A549 (cell line): Measurements from ENCODE around the gene PRKAG2. TPM values are rescaled to one million over a fixed set of nuclear protein-coding genes. Genes with fewer than 3 reads are reported as not detected.

ENCODE experiments used
- ATAC-seq, 2 experiments: fragments of 200-7000 bp in 1 of 2; fragments of >200 bp in 1 of 2; cut with Nextera tagmentation in 1 of 2; cut with Tn5 transposase in 1 of 2; 3 replicates each; pipeline versions ENCODE4 v1.8.0 to v1.9.1; 2018 to 2020; ENCODE audit warnings: mild to moderate bottlenecking in 1 of 2, moderate library complexity in 1 of 2
- CTCF ChIA-PET: fragments of 300-600 bp; sonication (Branson Sonifier 250); formaldehyde crosslinking; extraction: SDS; loops from one replicate; lab custom pipeline; 2021; ENCODE audit warnings: antibody characterized with exemption, inconsistent platforms; lab: Yijun Ruan, JAX
- POLR2A ChIA-PET: fragments of 350-600 bp; formaldehyde crosslinking; extraction: SDS; loops from one replicate; lab custom pipeline; 2021; ENCODE audit warnings: antibody characterized with exemption, inconsistent platforms; lab: Yijun Ruan, JAX
- DNase-seq, 2 experiments: peaks; one replicate each; pipeline versions ENCODE4 v3.0.0 to v3.0.0-alpha.2; 2011 to 2016; ENCODE audit warnings: low read depth in 1 of 2, low spot score in 1 of 2
- FAIRE-seq: peaks from 2 replicates; lab custom pipeline; 2011; peaks lifted over from hg19 to GRCh38; lab: Jason Lieb, UNC
- H3K27ac ChIP-seq, 2 experiments: fragments of >200 bp; sonication (Bioruptor Twin); formaldehyde crosslinking; 3 replicates each; pipeline ENCODE4 v1.5.1; 2016 to 2017
- H3K4me1 ChIP-seq: fragments of >200 bp; sonication (Bioruptor Twin); formaldehyde crosslinking; 3 replicates; pipeline ENCODE4 v1.6.1; 2016
- H3K4me2 ChIP-seq: fragments of >200 bp; sonication (Bioruptor Twin); formaldehyde crosslinking; 3 replicates; pipeline ENCODE4 v1.6.1; 2016
- H3K4me3 ChIP-seq: fragments of >200 bp; sonication (Bioruptor Twin); formaldehyde crosslinking; 3 replicates; pipeline ENCODE4 v1.5.1; 2016
- H3K9me3 ChIP-seq: fragments of >200 bp; sonication (Bioruptor Twin); formaldehyde crosslinking; 3 replicates; pipeline ENCODE4 v1.6.1; 2016
- CBX8 ChIP-seq: fragments of 200-600 bp; sonication (generic); IDR thresholded peaks from 2 replicates; pipeline ENCODE4 v1.6.1; 2016
- CHD2 ChIP-seq: fragments of 150-350 bp; IDR thresholded peaks from 2 replicates; pipeline ENCODE4 v1.6.1; 2014; ENCODE audit warnings: low read length; ENCODE audit not compliant: partially characterized antibody
- CTCF ChIP-seq: fragments of >200 bp; sonication (Bioruptor Twin); formaldehyde crosslinking; IDR thresholded peaks from 3 replicates; pipeline ENCODE4 v1.5.1; 2016
- EHF ChIP-seq: fragments of 250-450 bp; sonication (Bioruptor Pico); IDR thresholded peaks from 2 replicates; pipeline ENCODE4 v1.5.0; 2020; ENCODE audit warnings: mild to moderate bottlenecking
- ELK1 ChIP-seq: fragments of 150-350 bp; IDR thresholded peaks from 2 replicates; pipeline ENCODE4 v1.6.1; 2014; ENCODE audit warnings: low read depth, mild to moderate bottlenecking, low read length
- EP300 ChIP-seq, 2 experiments: fragments of >200 bp; sonication (Bioruptor Twin); formaldehyde crosslinking; IDR thresholded peaks; 2 replicates in 1 of 2; 3 replicates in 1 of 2; pipeline ENCODE4 v1.6.1; 2016 to 2017
- HEYL ChIP-seq: fragments of 250-450 bp; sonication (Bioruptor Pico); IDR thresholded peaks from 2 replicates; pipeline ENCODE4 v1.8.0; 2021; ENCODE audit warnings: mild to moderate bottlenecking, moderate library complexity
- HOXA7 ChIP-seq: fragments of 250-450 bp; sonication (Bioruptor Pico); IDR thresholded peaks from 2 replicates; pipeline ENCODE4 v1.5.0; 2020; ENCODE audit warnings: mild to moderate bottlenecking, moderate library complexity
- JUNB ChIP-seq: fragments of >200 bp; sonication (Bioruptor Twin); formaldehyde crosslinking; IDR thresholded peaks from 2 replicates; pipeline ENCODE4 v1.6.1; 2016
- KDM1A ChIP-seq: fragments of 200-600 bp; sonication (generic); IDR thresholded peaks from 2 replicates; pipeline ENCODE4 v1.6.1; 2016; ENCODE audit warnings: low read depth, mild to moderate bottlenecking
- MAFK ChIP-seq: fragments of 450-650 bp; IDR thresholded peaks from 2 replicates; pipeline ENCODE4 v1.6.1; 2014; ENCODE audit not compliant: partially characterized antibody
- MAZ ChIP-seq: fragments of 150-350 bp; IDR thresholded peaks from 2 replicates; pipeline ENCODE4 v1.6.1; 2014; ENCODE audit warnings: antibody characterized with exemption, low read depth, low read length, borderline replicate concordance
- NFE2L2 ChIP-seq: fragments of 150-350 bp; conservative IDR thresholded peaks from 2 replicates; pipeline ENCODE4 v1.6.1; 2014; ENCODE audit warnings: low read length
- NR3C1 ChIP-seq: fragments of >200 bp; sonication (Bioruptor Twin); formaldehyde crosslinking; IDR thresholded peaks from 3 replicates; pipeline ENCODE4 v1.6.1; 2017
- RAD21 ChIP-seq, 2 experiments: fragments of >200 bp in 1 of 2; sonication (Bioruptor Twin) in 1 of 2; formaldehyde crosslinking in 1 of 2; IDR thresholded peaks in 1 of 2; conservative IDR thresholded peaks in 1 of 2; 2 replicates in 1 of 2; 3 replicates in 1 of 2; pipeline ENCODE4 v1.6.1; 2012 to 2018; ENCODE audit warnings: inconsistent platforms in 1 of 2
- RARB ChIP-seq: fragments of 250-450 bp; sonication (Bioruptor Pico); IDR thresholded peaks from 2 replicates; pipeline ENCODE4 v1.8.0; 2021; ENCODE audit warnings: mild to moderate bottlenecking, moderate library complexity
- RCOR1 ChIP-seq: fragments of 150-350 bp; IDR thresholded peaks from 2 replicates; pipeline ENCODE4 v1.6.1; 2014; ENCODE audit warnings: antibody characterized with exemption, low read length, low read depth
- REST ChIP-seq: fragments of 200-600 bp; sonication (generic); IDR thresholded peaks from 2 replicates; pipeline ENCODE4 v1.6.1; 2016; ENCODE audit warnings: antibody characterized with exemption, mild to moderate bottlenecking, moderate library complexity
- RFX5 ChIP-seq: fragments of 450-650 bp; IDR thresholded peaks from 2 replicates; pipeline ENCODE4 v1.7.1; 2014; ENCODE audit warnings: antibody characterized with exemption, mild to moderate bottlenecking, moderate library complexity
- SREBF2 ChIP-seq: fragments of 450-650 bp; IDR thresholded peaks from 2 replicates; pipeline ENCODE4 v1.6.1; 2014; ENCODE audit warnings: mild to moderate bottlenecking, moderate library complexity
- TFCP2L1 ChIP-seq: fragments of 250-450 bp; sonication (Bioruptor Pico); IDR thresholded peaks from 2 replicates; pipeline ENCODE4 v1.5.0; 2021; ENCODE audit warnings: mild to moderate bottlenecking
- TP53 ChIP-seq: fragments of 250-450 bp; sonication (Bioruptor Pico); IDR thresholded peaks from 2 replicates; pipeline ENCODE4 v1.5.0; 2021; ENCODE audit warnings: mild to moderate bottlenecking, moderate library complexity
- ZNF302 ChIP-seq: fragments of 250-450 bp; sonication (Bioruptor Pico); IDR thresholded peaks from 2 replicates; pipeline ENCODE4 v1.9.0; 2021; ENCODE audit warnings: inconsistent platforms, mild to moderate bottlenecking, moderate library complexity
- ZSCAN20 ChIP-seq: fragments of 250-450 bp; sonication (Bioruptor Pico); IDR thresholded peaks from 2 replicates; pipeline ENCODE4 v1.8.0; 2022; ENCODE audit warnings: mild to moderate bottlenecking, moderate library complexity
- WGBS: methylation state at CpG from one replicate; pipeline ENCODE4 v1.1.6; 2017; ENCODE audit errors: missing lambda C conversion rate; 5-methylcytosine and 5-hydroxymethylcytosine counted together
- polyA plus RNA-seq, 4 experiments: library from polyadenylated mRNA; depleted of rRNA in 3 of 4; stranded (reverse); fragments of >200 nt; fragmentation: RNase III in 1 of 4; extraction: RNeasy Plus Mini Kit Qiagen cat#74134 plus additional on column Dnase treatment in 1 of 4; gene quantifications; 2 replicates in 3 of 4; 3 replicates in 1 of 4; pipeline ENCODE4 v1.2.3, GENCODE V29; 2011 to 2017
- TF ChIP-seq, protein P1 (sequence below): fragments of >200 bp; sonication (Bioruptor Twin); formaldehyde crosslinking; IDR thresholded peaks from 3 replicates; pipeline ENCODE4 v1.6.1; 2016

Gene PRKAG2
- polyA plus RNA-seq, 2 of the 4 experiments (the other 2 are of a cell fraction), result 26.5 to 31.7 TPM

- Histone ChIP-seq H3K4me2 (no peak overlapping the region), H3K4me1 (no peaks in the 10 kb centered on the region), H3K4me3 (no peak overlapping the region), H3K9me3 (peaks cover 12% of the 10 kb centered on the region; the same call in 2 of the 3 replicates), H3K27ac (no peak overlapping the region)
- peak; percentile 36 to 66; a peak in 2 of 6 replicates for ATAC-seq
- FAIRE-seq, result no peak
- WGBS, result 26% methylated on average over 9 of the region's 9 CpGs
- CTCF ChIA-PET, result no interaction called here
- POLR2A ChIA-PET, result no interaction called here
- no peak for DNase-seq
- no peak for TF ChIP-seq MAZ
- TF ChIP-seq REST, result no peak
- TF ChIP-seq ZSCAN20 (CRISPR knock-in tag), result no peak
Measured at GRCh38 chr7:151905353-151905752, 28.4 kb upstream of the PRKAG2 start.

GRCh38 chr7:151904270-151904669 is 27.4 kb upstream of the PRKAG2 start:
- WGBS, result 43% methylated on average over 7 of the region's 7 CpGs

DNA sequence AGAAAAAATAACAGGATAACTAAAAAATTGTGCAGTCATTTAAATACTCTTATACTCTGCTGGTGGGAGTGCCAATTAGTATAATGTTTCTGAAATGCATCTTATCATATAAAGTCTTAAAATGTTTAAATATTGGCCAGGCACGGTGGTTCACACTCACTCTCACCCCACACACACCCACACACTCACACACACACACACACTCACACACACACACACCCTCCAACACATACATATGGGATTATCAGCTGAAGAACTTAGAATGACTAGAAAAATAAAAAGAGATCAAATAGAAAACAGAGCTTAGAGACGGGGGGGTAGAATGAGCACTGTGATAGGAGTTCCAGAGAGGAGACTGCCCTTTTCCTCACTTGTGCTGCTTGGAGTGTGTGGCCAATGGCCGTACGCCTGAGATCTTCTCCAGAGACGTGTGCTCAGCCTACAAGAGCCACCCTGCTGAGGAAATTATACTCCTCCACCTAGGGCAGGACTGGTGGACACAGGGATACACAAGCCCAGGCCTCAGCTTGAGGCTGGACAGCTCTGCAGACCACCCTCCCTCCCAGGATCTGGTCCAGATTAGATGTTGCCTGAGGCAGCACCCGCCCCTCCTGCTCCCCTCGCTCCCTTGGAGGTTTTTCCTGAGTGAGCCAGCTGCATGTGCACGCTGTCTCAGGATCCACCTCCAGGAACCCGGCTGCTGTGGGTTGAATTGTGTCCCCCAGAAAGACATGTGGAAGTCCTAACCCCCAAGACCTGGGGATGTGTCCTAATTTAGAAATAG is 26.5 kb upstream of the PRKAG2 start:
- ATAC-seq (0 out of 6 replicates have a peak, but pooled peaks of 1 of the 2 experiments have one; percentile 28), FAIRE-seq (no peak), DNase-seq (no peak)
- no peaks in the 10 kb centered on the region for H3K4me1 ChIP-seq
- POLR2A ChIA-PET, result no interaction called here
- CTCF ChIA-PET, result interaction anchor here (1.4 kb wide), 1 partner anchor 11 kb away, joined by 3 read pairs; no protein-coding TSS in a partner anchor
- H3K9me3 ChIP-seq, result peaks cover 12% of the 10 kb centered on the region; the same call in 2 of the 3 replicates
- WGBS, result 52% methylated on average over 9 of the region's 9 CpGs
- no peak overlapping the region for H3K27ac ChIP-seq
- no peak overlapping the region for H3K4me3 ChIP-seq
- H3K4me2 ChIP-seq, result no peak overlapping the region
- TF ChIP-seq ELK1 (no peak), CTCF (no peak), EP300 (IDR thresholded peaks at IDR 0.05) (no peak), SREBF2 (no peak), RFX5 (no peak), JUNB (no peak)
- TF ChIP-seq, protein P1, sequence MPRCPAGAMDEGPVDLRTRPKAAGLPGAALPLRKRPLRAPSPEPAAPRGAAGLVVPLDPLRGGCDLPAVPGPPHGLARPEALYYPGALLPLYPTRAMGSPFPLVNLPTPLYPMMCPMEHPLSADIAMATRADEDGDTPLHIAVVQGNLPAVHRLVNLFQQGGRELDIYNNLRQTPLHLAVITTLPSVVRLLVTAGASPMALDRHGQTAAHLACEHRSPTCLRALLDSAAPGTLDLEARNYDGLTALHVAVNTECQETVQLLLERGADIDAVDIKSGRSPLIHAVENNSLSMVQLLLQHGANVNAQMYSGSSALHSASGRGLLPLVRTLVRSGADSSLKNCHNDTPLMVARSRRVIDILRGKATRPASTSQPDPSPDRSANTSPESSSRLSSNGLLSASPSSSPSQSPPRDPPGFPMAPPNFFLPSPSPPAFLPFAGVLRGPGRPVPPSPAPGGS, result no peak

More at GRCh38 chr7:151904270-151904669, 27.4 kb upstream of the PRKAG2 start:
- no peaks in the 10 kb centered on the region for H3K4me1 ChIP-seq
- no peak overlapping the region for H3K27ac ChIP-seq
- FAIRE-seq, result no peak
- TF ChIP-seq ZSCAN20 (CRISPR knock-in tag) (no peak), RFX5 (no peak), CBX8 (no peak), HOXA7 (no peak), CHD2 (no peak), HEYL (CRISPR knock-in tag) (no peak), NFE2L2 (no peak), EP300 (IDR thresholded peaks at IDR 0.05) (no peak), TP53 (CRISPR knock-in tag) (no peak), NR3C1 (no peak), SREBF2 (no peak), ZNF302 (CRISPR knock-in tag) (no peak), MAFK (no peak), KDM1A (no peak), RARB (CRISPR knock-in tag) (no peak), RAD21 (conservative IDR thresholded peaks at IDR 0.05 in 1 of 2, IDR thresholded peaks at IDR 0.05 in 1 of 2) (no peak), EHF (CRISPR knock-in tag) (no peak), CTCF (no peak), TFCP2L1 (CRISPR knock-in tag) (no peak), RCOR1 (no peak)
- TF ChIP-seq, all 56 proteins: peak for 0
- Histone ChIP-seq H3K4me3 (no peak overlapping the region), H3K4me2 (no peak overlapping the region), H3K9me3 (peaks cover 12% of the 10 kb centered on the region; the same call in 2 of the 3 replicates)
- no peak for DNase-seq
- ATAC-seq, result no peak
- ChIA-PET CTCF (no interaction called here), POLR2A (no interaction called here)
